ENCODE results near the gene GFM2. TPM values are rescaled to one million over a fixed set of nuclear protein-coding genes. Genes with fewer than 3 reads are reported as not detected.
"Not testable (repeated sequence)": the region's sequence is repeated elsewhere in the genome, so short reads cannot be mapped to it uniquely, and the experiment has no call there.

Gene GFM2
- total RNA-seq = 17.0 to 28.5 TPM (median 18.2 TPM) in 3 replicates
- long read RNA-seq, transcript GFM2-201 (21 exons, 3,249 nt) = major isoform, 54 of 74 reads
- long read RNA-seq, partial matches to known transcripts = 6 of 74 reads
- long read RNA-seq, other reads (novel, unspliced or antisense) = 12 of 74 reads

DNA sequence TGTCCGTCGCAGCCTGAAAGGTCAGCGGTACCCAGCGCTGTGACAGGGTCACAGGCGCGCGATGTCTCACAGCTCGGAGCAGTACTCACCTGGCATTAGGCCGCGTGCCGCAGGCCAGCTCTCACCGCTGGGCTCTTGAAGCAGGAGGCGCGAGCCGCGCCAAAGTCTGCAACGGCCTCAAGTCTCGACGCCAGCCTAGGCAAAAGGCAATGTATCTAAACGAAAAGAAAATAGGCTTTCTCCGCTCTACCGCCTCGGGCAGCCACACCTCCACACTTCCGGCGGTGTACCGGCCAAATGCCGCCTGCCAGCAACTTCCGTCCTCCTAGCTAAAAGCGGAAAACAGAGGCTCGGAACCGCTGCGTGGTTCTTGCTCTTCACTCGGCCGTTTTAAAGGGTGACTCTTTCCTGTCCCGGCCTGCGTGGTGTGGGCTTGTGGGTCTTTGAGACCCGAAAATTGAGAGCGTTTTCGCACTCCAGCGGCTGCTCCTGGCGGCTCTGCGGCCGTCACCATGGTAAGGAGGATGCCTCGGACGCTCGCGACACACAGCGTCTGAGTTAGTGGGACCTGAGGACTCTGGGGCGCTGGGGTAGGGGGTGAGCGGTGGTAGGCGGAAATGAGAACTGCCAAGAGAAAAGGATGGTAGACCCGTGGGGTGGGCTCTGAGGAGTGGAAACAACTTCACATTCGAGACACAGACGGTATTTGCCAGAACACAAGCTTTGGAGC, at the start of gene GFM2, which contains the start of gene NSA2:
Gene GFM2 (minus strand): TSS at position 269 of the 730 bp plus-strand sequence. CDS start 3,375 bp downstream, outside the sequence.
Gene NSA2 (plus strand): TSS at position 401 of the 730 bp plus-strand sequence. CDS start 112 bp downstream, at position 513.
- Mint-ChIP-seq H3K36me3 (ENCODE audit: low read depth) (peaks cover 11% of the 10 kb centered on the region), H3K4me3 (ENCODE audit: unreplicated experiment) (peak within 1 kb of the TSS; percentile 99), H3K9me3 (ENCODE audit: low read depth) (no peaks in the 10 kb centered on the region), H3K27me3 (ENCODE audit: low read depth) (no peaks in the 10 kb centered on the region), H3K27ac (ENCODE audit: unreplicated experiment) (peak within 1 kb of the TSS; percentile 97), H3K4me1 (ENCODE audit: low read depth) (peaks cover 36% of the 10 kb centered on the region)
- TF ChIP-seq, protein P1, sequence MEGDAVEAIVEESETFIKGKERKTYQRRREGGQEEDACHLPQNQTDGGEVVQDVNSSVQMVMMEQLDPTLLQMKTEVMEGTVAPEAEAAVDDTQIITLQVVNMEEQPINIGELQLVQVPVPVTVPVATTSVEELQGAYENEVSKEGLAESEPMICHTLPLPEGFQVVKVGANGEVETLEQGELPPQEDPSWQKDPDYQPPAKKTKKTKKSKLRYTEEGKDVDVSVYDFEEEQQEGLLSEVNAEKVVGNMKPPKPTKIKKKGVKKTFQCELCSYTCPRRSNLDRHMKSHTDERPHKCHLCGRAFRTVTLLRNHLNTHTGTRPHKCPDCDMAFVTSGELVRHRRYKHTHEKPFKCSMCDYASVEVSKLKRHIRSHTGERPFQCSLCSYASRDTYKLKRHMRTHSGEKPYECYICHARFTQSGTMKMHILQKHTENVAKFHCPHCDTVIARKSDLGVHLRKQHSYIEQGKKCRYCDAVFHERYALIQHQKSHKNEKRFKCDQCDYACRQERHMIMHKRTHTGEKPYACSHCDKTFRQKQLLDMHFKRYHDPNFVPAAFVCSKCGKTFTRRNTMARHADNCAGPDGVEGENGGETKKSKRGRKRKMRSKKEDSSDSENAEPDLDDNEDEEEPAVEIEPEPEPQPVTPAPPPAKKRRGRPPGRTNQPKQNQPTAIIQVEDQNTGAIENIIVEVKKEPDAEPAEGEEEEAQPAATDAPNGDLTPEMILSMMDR (IDR thresholded peaks at IDR 0.05) = no peak
- DNase-seq (ENCODE audit: low spot score) = peak; percentile 96

GRCh38 chr5:74810915-74811314, 44.0 kb upstream of the GFM2 start:
- Mint-ChIP-seq H3K4me3 (ENCODE audit: unreplicated experiment) (no peak overlapping the region), H3K27ac (ENCODE audit: unreplicated experiment) (no peak overlapping the region), H3K27me3 (ENCODE audit: low read depth) (no peaks in the 10 kb centered on the region), H3K9me3 (ENCODE audit: low read depth) (no peaks in the 10 kb centered on the region), H3K36me3 (ENCODE audit: low read depth) (peaks cover 3% of the 10 kb centered on the region), H3K4me1 (ENCODE audit: low read depth) (peaks cover under 1% of the 10 kb centered on the region)
- no peak for DNase-seq (ENCODE audit: low spot score)
- TF ChIP-seq, protein P1 (IDR thresholded peaks at IDR 0.05) = no peak

DNA sequence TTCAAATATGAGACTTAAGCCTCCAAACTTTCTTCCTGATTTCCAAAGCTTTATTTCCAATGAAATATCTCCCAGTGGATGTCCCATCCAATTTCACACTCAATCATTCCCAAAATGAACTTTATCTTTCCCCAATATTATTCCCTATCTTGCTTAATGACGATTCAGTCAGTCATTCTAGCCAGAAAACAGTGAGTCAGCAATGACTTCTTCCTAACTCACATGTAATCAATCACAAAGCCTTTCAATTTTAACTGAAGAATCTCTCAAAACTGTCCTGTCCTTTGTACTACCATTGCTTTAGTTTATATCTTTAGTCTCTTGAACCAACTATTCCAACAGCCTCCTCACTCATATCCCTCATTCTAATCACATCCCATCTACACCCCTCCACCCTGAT, 35.0 kb upstream of the GFM2 start:
- no peak for DNase-seq (ENCODE audit: low spot score)

DNA sequence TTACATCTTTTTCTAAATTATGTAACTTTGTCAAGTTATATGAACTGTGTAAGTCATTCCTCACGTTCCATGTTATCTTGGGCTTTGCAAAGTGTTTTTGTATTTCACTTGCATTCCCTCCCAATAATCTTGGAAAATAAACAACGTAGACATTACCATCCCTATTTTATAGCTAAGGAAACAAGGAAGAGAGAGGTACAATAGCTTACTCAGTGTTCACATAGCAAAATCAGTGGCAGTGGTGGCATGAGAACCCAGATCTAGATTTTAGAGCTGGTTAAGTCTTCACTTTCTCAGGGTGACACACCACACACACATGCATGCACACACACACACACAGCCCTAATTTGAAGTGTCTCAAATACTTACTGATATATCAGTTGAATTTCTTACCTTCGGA, 34.3 kb upstream of the GFM2 start:
- no peak for DNase-seq (ENCODE audit: low spot score)
- H3K27ac Mint-ChIP-seq (ENCODE audit: unreplicated experiment) = no peak overlapping the region
- H3K36me3 Mint-ChIP-seq (ENCODE audit: low read depth) = peaks cover 8% of the 10 kb centered on the region
- no peaks in the 10 kb centered on the region for H3K9me3 Mint-ChIP-seq (ENCODE audit: low read depth)
- no peaks in the 10 kb centered on the region for H3K27me3 Mint-ChIP-seq (ENCODE audit: low read depth)
- no peak overlapping the region for H3K4me3 Mint-ChIP-seq (ENCODE audit: unreplicated experiment)
- TF ChIP-seq, protein P1 (IDR thresholded peaks at IDR 0.05) = no peak
- H3K4me1 Mint-ChIP-seq (ENCODE audit: low read depth) = no peaks in the 10 kb centered on the region

More for the DNA sequence above, 35.0 kb upstream of the GFM2 start:
- Mint-ChIP-seq H3K27me3 (ENCODE audit: low read depth) (no peaks in the 10 kb centered on the region), H3K36me3 (ENCODE audit: low read depth) (peaks cover 8% of the 10 kb centered on the region), H3K9me3 (ENCODE audit: low read depth) (no peaks in the 10 kb centered on the region), H3K27ac (ENCODE audit: unreplicated experiment) (no peak overlapping the region), H3K4me1 (ENCODE audit: low read depth) (no peaks in the 10 kb centered on the region), H3K4me3 (ENCODE audit: unreplicated experiment) (no peak overlapping the region)
- TF ChIP-seq, protein P1 (IDR thresholded peaks at IDR 0.05) = no peak

GRCh38 chr5:74798977-74799911, 32.3 kb upstream of the GFM2 start:
- no peaks in the 10 kb centered on the region for H3K27me3 Mint-ChIP-seq (ENCODE audit: low read depth)
- H3K36me3 Mint-ChIP-seq (ENCODE audit: low read depth) = peaks cover 12% of the 10 kb centered on the region
- no peaks in the 10 kb centered on the region for H3K4me1 Mint-ChIP-seq (ENCODE audit: low read depth)
- TF ChIP-seq, protein P1 (IDR thresholded peaks at IDR 0.05) = no peak
- no peak overlapping the region for H3K4me3 Mint-ChIP-seq (ENCODE audit: unreplicated experiment)
- H3K27ac Mint-ChIP-seq (ENCODE audit: unreplicated experiment) = no peak overlapping the region
- H3K9me3 Mint-ChIP-seq (ENCODE audit: low read depth) = no peaks in the 10 kb centered on the region
- DNase-seq (ENCODE audit: low spot score) = no peak

- H3K27ac Mint-ChIP-seq (ENCODE audit: unreplicated experiment); H3K4me3 Mint-ChIP-seq (ENCODE audit: unreplicated experiment); DNase-seq (ENCODE audit: low spot score); H3K4me1 Mint-ChIP-seq (ENCODE audit: low read depth); H3K27me3 Mint-ChIP-seq (ENCODE audit: low read depth): not testable (repeated sequence)
- Mint-ChIP-seq H3K9me3 (ENCODE audit: low read depth) (peaks cover 10% of the 10 kb centered on the region), H3K36me3 (ENCODE audit: low read depth) (peaks cover 29% of the 10 kb centered on the region)
Observed at GRCh38 chr5:74791669-74792068, 24.8 kb upstream of the GFM2 start.
